HG03558 (cell line): ENCODE data around the gene TAS2R39.
"Not testable (repeated sequence)": the region's sequence is repeated elsewhere in the genome, so short reads cannot be mapped to it uniquely, and the experiment has no call there.

Source experiments
- ATAC-seq: cut with Tn5 transposase; IDR thresholded peaks from one replicate; pipeline ENCODE4 v1.9.1; 2021; ENCODE audit warnings: moderate number of reproducible peaks; ENCODE audit not compliant: unreplicated experiment; ENCODE audit errors: extremely low read depth

The TAS2R39 gene

GRCh38 chr7:143183024-143183423 is at the start of gene TAS2R39:
TAS2R39 (plus strand) TSS chr7:143183419; CDS start chr7:143183419, 0 bp downstream.
- ATAC-seq, result no peak

DNA sequence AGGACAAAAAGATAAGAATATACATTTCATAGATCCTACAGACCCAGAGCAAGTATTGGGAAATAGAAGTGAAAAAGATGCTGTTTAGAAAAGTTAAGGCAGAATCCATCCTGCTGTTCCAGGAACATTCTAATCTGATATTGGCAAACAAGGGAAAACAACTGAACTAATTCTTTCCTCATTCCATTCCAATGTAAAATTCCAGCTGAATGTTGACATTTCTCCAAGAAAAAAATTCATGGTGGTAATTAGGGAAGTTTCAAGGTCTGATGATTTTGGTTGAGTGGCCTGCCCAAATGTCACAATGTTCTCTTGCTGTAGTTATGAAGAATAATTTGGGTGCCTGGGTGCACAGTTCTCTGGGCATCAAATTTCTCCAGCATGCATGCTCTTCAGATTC is 36.1 kb upstream of the TAS2R39 start:
- ATAC-seq, result no peak

- no peak for ATAC-seq
These were observed 35.2 kb upstream of the TAS2R39 start for GRCh38 chr7:143148050-143148449.

DNA sequence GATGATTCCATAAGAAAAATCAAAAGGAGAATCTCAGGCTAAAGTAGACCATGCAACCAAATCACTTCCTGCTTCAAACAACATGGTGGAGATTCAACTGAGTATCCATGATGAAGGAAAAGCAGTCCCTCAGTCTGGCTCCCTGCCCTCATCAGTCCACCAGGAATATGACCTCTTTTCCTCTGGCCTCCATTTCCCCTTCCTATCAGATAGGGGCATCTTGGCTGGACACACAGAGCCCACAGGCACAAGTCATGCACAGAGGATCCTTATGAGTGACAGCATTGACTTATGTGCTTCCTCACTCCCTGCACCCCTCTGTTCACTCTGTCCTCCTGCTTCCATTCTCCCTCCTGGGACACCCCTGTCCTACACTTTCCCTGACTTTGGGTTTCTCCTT is 34.6 kb upstream of the TAS2R39 start:
- no peak for ATAC-seq

- not testable (repeated sequence) for ATAC-seq
These were observed 32.5 kb upstream of the TAS2R39 start for GRCh38 chr7:143150696-143151095.

- ATAC-seq, result not testable (repeated sequence)
These were observed 24.6 kb upstream of the TAS2R39 start for GRCh38 chr7:143158617-143159016.

DNA sequence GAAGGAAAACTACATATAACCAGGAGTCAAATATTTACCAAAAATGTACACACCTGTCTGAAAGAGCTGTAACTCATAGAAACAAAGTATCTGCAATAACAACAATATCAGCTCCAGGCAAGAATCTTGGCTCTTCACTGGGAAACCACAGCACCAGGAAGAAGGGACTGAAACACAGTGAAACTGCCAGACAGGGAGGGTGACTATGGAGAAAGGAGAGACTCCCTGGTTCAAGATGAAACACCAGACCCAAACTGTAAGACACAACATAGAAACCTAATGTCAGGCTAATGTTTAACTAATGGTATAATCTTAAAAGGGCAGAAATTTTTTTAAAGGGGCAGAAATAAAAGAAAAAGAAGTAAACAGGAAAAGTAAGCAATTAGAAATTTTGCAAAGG is 11.5 kb upstream of the TAS2R39 start:
- ATAC-seq, result no peak

GRCh38 chr7:143172354-143172753 is 10.9 kb upstream of the TAS2R39 start:
- ATAC-seq, result no peak

- no peak for ATAC-seq
These were observed 7.1 kb upstream of the TAS2R39 start for GRCh38 chr7:143176128-143176527.

DNA sequence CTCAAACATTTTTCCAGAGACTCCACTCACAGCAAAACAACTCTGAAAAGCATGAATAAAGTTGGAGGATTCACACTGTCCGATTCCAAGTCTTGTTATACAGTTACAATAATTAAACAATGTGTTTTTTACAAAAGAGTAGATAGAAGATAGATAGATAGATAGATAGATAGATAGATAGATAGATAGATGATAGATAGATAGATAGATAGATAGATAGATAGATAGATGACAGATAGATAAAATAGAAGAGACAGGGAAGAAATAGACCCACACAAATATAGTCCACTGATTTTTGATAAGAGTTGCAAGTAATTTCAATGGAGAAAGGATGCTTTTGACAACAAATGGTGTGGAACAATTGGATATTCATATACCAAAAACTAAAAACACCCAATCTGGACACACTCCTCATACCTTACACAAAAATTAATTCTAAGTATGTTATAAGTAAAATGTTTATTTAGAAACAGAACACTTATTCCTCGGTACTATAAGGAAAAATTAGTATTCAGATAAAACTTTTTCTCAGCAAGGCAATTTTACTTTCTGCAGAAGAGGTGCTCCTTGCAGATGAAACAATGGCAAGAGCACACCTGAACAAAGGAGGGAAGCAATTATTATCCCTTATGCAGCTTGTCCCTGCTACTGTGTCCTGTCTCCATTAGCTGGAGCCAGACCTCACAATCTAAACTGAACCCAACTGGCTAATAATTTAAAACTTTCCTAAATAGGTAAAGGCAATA is 5.7 kb upstream of the TAS2R39 start:
- ATAC-seq, result no peak

- not testable (repeated sequence) for ATAC-seq
These were observed 2.4 kb upstream of the TAS2R39 start for GRCh38 chr7:143180771-143181170.

DNA sequence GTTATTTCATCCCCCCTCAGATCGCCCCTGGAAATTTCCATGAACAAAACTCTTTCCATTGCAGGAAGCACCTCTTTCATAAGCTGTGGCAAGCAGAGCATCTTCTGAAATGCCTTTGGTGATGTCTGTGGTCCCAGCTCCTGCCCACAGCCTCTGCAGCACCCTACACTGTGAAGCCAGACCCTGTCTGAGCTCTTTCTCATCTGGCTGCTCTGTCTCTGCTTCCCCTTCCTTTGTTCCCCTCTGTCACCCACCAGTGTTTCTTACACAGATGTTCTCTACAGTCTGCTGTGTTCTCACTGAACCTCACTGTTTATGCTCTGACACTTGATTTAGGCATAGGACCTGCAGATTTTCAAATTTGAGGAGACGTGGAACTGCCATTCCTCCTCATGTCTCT is 1.9 kb upstream of the TAS2R39 start:
- ATAC-seq, result no peak

DNA sequence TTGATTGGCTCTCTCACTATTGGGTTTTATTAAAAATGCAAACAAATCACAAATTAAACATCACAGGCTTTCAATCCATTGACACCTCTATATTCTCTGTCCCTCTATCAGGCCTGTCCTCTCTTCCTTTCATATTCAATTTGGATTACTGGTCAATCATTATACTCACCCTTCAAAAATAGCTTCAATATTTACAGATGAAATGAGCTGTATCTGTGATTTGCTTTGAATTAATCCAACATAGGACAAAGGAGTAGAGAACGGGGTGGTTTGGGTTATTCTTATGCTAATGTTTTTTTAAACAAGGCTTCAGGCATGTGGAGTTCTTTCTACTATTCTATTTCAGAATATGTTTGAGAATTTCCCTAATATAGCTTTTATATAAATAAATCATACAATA is 2.3 kb downstream of the TAS2R39 start:
- no peak for ATAC-seq

GRCh38 chr7:143188994-143189393 is 5.8 kb downstream of the TAS2R39 start:
- ATAC-seq, result no peak

DNA sequence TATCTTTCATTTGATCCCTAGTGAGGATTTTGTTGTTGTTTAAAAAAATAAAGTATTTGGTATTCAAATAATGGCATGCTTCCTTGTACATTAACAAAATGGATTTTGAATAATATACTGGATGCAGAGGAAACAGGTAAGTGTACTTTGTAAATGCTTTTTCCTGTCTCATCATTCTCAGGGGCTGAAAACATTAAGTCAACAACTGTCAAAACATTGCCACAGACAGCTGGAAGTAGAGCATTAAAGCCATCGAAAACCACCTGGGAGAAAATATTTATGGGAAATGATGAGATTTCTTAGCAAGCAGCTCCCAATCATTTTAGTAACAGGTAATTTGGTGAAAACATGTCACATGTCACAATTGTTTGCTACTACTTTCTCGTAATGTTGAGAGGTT is 10.7 kb downstream of the TAS2R39 start:
- ATAC-seq, result no peak

DNA sequence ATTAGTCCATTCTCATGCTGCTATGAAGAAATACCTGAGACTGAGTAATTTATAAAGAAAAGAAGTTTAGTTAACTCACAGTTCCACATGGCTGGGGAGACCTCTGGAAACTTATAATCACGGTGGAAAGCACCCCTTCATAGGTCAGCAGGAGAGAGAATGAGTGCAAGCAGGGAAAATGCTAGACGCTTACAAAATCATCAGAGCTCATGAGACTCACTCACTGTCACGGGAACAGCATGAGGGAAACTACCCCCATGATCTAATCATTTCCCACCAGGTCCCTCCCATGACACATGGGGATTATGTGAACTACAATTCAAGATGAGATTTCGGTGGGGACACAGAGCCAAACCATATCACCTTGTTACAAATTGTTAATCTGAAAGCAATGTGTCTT is 15.8 kb downstream of the TAS2R39 start:
- ATAC-seq, result no peak

GRCh38 chr7:143202161-143202560 is 18.9 kb downstream of the TAS2R39 start:
- ATAC-seq, result no peak

DNA sequence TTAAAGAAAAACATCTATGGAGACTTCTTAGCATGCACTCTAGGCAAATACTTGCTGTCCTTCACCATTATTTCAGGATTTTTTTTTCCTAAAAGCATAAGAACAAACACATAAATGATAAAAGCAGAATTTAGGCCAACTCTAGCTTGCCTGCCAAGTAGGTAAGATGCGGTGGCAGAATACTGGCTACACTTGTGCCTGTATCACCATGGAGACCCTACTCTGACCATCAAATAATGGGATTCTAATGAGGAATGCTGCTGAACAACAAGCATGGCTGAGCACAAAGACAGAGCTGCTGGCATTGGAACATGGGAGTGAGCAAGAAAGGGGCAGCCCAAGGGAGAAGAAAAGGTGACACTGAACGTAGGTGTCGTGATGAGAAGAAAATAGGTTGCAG is 20.2 kb downstream of the TAS2R39 start:
- no peak for ATAC-seq

- ATAC-seq, result peak; percentile 79
These were observed 22.5 kb downstream of the TAS2R39 start for GRCh38 chr7:143205560-143206293.

GRCh38 chr7:143210541-143210940 is 27.3 kb downstream of the TAS2R39 start:
- no peak for ATAC-seq

GRCh38 chr7:143213478-143213877 is 30.3 kb downstream of the TAS2R39 start:
- ATAC-seq, result not testable (repeated sequence)
